NCI-H2107 treated with DMSO at 0.1 percent for 48 hours (cell line): Measurements from ENCODE around the gene INPP5A.
"Not testable (repeated sequence)": the region's sequence is repeated elsewhere in the genome, so short reads cannot be mapped to it uniquely, and the experiment has no call there.

ENCODE experiments used
- DNase-seq: peaks from one replicate; lab custom pipeline; 2025; ENCODE audit not compliant: unreplicated experiment; lab: John Stamatoyannopoulos, UW

INPP5A gene

GRCh38 chr10:132702601-132703418 lies 165.2 kb downstream of the INPP5A start:
- no peak for DNase-seq

- no peak for DNase-seq
These were observed 165.9 kb downstream of the INPP5A start for GRCh38 chr10:132703419-132704007.

- DNase-seq: no peak
These were observed 166.6 kb downstream of the INPP5A start for GRCh38 chr10:132704008-132704814.

- DNase-seq: not testable (repeated sequence)
These were observed 167.2 kb downstream of the INPP5A start for GRCh38 chr10:132704815-132705064.

- DNase-seq: no peak
These were observed 167.6 kb downstream of the INPP5A start for GRCh38 chr10:132705173-132705572.

- no peak for DNase-seq
These were observed 168.4 kb downstream of the INPP5A start for GRCh38 chr10:132705943-132706342.

GRCh38 chr10:132706701-132707100 lies 169.1 kb downstream of the INPP5A start:
- no peak for DNase-seq

- no peak for DNase-seq
These were observed 169.7 kb downstream of the INPP5A start for GRCh38 chr10:132707121-132707775.

GRCh38 chr10:132707776-132708171 lies 170.2 kb downstream of the INPP5A start:
- no peak for DNase-seq

GRCh38 chr10:132708441-132708840 lies 170.9 kb downstream of the INPP5A start:
- DNase-seq: no peak

- no peak for DNase-seq
These were observed 171.3 kb downstream of the INPP5A start for GRCh38 chr10:132708936-132709335.

- DNase-seq: no peak
These were observed 171.9 kb downstream of the INPP5A start for GRCh38 chr10:132709471-132709951.

GRCh38 chr10:132710036-132710686 lies 172.6 kb downstream of the INPP5A start:
- DNase-seq: no peak

- no peak for DNase-seq
These were observed 173.4 kb downstream of the INPP5A start for GRCh38 chr10:132710746-132711612.

- no peak for DNase-seq
These were observed 174.1 kb downstream of the INPP5A start for GRCh38 chr10:132711613-132712121.

- DNase-seq: no peak
These were observed 174.7 kb downstream of the INPP5A start for GRCh38 chr10:132712291-132712690.

GRCh38 chr10:132712743-132713142 lies 175.2 kb downstream of the INPP5A start:
- DNase-seq: no peak

- no peak for DNase-seq
These were observed 176.0 kb downstream of the INPP5A start for GRCh38 chr10:132713421-132714095.
